NCI-H82 treated with DMSO at 0.1 percent for 48 hours (cell line): ENCODE data around the gene RHBDD1.

Experiments
- DNase-seq: peaks from one replicate; lab custom pipeline; 2025; ENCODE audit not compliant: unreplicated experiment; lab: John Stamatoyannopoulos, UW

Gene RHBDD1

DNA sequence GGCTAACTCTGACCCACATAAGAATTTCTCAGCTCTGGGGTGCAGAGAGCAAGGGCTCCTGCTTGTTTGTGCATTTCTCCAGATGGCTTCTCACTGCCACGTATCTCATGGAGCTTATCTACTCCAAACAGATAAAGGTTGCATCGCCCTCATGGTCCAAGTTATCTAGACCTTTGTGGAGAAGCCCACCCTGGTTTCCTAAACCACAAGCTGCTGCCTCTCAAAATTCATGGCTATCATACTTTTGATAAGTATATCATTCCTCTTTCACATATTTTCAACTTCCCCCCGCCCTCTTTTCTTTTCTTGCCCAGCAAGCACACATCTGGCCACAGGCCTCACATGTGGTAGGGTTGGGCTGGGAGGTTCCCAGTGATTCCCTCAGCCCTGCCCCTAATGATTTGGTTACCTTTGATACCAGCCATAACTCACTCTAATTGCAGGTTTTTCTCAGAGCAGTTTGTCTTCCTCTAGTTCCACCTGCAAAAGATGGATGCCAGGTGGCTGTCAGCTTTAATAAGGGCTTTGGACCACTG, 146.0 kb downstream of the RHBDD1 start:
- DNase-seq, result no peak

DNA sequence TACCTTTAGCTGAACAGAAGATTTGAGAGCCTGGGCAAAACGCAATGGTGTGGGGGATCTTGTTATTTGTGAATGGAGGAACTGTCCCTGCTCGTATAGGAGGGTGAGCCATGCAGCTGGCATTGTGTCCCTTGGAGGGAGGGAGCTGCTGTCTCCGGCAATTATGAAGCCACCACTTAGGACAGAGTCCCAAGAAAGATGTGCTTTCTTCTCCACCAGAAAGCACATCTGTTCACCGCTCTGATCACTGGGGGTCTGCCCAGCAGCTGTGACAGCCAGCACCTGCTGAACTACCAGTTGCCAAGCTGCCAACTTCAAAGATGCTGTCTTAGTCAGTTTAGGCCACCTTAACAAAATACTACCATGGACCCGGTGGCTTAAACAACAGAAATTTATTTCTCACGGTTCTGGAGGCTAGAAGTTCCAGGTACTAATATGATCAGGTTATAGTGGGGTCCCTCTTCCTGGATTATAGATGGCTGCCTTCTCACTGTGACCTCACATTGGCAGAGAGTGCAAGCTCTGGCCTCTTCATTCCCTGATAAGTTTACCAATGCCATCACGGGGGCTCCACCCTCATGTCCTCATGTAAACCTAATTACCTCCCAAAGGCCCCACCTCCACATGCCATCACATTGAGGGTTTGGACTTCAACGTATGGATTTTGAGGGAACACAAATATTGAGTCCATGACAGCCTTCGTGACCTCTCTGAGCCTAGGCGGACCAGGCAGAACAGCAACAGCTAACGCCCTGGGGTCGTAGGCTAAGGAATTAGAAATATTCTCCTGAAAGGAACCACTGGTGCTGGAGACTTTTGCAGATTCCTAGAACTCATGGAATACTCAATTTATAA, 148.3 kb downstream of the RHBDD1 start:
- no peak for DNase-seq

DNA sequence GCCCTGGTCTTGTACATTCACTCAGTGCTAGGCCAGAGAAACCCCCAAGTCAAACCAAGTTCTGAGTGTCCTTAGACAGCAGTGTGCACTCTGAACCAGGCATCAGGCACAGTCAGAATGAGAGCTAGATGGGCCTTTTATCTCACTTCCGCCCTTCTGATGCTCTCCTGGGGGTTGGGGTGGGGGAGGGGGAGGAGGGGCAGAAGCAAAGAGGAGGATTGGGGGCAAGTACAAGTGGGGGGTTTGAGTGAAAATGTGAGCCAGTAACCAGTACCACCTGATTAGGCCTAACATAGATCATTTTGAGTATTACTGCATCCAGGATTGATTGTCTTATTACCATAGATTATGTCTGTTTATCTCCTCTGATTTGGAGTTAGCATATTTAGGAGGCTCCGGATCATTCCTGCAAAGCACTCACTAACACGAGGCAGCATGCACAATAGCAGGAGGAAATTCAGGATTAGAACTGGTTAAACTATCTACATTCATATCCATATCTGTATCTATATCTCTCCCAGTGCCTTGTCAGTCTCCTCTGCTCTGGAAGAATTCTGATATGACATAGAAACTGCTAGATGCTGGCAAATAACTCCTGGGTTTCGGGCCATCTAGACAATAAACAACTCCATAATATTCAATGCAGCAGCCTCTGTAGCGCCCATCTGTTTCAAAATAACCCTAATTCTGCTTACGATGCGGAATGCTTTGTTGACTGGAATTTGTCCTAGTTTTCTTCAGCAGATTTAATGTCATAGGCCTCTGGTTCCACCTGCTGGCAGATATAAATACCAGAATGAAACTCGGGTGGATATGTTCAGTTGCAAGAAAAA, 149.1 kb downstream of the RHBDD1 start:
- peak; percentile 30 for DNase-seq

DNA sequence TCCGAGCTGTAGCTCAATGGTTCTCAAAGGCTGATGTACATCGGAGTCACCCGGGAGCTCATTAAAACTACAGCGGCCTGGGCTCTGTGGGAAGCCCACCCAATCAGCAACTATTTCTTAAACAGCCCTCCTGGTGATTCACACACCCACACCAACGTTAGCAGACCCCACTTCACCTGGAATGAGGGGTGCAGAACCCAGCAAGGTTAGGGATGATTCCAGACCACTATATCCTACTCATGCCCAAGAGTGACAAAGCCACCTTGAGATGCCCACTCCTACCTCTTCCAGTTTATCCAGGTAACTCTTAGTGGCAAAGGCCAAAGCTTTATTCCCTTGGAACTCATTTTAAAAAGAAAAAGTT, 149.7 kb downstream of the RHBDD1 start:
- DNase-seq, result no peak

DNA sequence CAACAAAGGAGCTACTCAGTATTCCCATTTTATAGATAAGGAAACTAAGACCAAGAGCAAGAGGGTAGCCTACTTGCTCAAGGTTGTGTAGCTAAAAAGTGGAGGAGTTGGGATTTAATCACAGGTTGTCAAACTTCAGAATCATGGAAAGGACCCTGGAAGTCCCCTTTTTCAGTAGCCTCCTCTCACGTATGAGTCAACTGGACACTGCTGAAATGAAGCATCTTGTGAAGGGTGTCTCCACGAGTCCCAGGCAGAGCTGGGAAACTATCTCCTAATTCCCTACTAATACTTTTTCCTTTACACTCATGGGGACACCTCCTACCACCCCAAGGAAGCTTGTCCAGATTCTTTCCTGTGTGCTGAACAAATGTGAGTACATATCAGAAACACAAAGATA, 155.8 kb downstream of the RHBDD1 start:
- DNase-seq, result no peak

DNA sequence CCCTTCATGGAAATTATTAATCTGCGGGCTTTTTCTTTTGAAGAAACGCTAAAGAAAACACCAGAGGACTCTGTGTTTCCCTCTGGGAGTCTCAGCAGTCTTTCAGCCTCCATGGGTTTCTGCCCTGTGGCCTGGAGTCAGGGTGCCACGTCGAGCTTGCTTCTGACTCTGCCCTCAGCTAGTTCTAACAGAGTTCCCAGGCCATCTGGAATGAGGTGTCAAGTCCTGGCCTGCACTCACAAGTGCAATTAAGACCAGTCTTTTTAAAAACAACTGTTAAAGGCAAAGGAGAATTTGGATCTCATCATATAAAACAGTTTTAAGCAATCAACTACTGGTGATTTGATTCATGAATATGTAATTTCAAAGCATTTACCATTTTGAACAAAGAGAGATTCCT, 157.3 kb downstream of the RHBDD1 start:
- DNase-seq, result no peak

DNA sequence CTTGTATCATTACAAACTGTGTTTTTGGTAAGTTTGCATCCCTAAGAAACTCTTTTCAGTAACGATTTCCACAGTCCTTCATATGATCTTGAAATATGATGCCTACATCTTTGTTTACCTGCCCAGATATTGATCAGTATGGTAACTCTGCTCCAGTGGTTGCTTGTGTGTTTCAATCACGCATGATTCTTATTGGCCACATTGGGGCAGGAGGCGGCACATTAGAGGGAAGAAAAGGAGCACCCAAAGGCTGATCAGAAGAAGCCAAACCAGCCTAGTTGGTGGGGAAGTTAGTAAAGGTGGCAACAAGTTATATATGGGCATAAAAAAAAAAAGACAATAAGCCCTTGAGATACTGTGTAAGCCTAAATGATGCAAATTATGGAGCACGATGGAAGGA, 158.9 kb downstream of the RHBDD1 start:
- DNase-seq, result no peak

DNA sequence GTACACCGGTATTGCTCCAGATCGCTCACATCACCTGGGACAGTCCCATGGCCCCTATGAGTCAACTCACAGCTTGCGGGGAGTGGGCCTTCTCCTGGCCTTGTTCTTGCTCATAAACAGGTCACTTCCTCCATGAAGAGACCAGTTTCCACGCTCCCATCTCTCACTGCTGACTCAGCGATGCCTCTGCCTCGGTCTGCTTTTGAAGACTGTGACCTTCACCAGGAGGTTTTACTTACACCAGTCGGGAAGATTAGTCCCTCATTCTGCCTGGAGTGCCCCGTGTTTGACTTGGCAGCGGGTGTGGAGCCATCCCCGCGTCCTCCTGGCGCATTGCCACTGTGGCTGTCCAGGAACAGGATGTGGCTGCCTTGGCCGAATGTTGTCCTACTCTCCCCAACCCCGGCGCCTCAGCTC, 159.8 kb downstream of the RHBDD1 start:
- no peak for DNase-seq

DNA sequence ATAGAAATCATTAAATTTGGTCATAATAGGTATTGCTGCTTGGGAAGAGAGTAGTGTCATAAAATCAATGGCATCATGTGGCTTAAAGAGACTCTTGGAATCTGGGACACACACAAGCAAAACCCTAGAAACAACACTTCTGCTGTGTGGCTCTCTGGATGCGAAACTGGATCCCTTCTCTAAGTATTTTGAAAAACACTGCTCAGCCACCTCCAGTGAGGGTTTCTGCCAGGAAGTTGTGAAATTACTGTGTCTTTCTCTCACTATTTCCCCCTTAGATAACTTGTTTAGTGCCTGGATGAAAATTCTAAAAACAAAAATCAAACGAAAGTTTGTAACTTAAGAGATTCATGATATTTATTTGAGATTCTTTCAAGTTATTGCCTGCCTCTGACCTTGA, 163.8 kb downstream of the RHBDD1 start:
- no peak for DNase-seq

DNA sequence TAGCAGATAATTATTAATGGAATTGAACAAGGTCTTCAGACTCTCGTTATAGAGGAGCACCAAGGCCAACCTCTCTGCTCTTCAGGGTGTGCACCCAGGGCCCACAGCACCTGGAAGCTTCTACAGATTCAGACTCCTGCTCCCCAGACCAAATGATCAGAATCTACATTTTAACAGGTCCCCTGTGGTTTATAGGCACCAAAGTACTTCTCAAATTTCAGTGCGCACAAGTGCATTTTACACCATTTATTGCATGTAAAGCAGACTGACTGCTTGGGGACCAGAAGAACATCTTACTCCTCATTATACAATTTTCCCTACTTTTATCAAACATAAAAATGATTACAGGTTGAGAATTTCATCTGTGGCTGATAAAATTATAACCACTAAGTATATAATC, 164.3 kb downstream of the RHBDD1 start:
- DNase-seq, result no peak

DNA sequence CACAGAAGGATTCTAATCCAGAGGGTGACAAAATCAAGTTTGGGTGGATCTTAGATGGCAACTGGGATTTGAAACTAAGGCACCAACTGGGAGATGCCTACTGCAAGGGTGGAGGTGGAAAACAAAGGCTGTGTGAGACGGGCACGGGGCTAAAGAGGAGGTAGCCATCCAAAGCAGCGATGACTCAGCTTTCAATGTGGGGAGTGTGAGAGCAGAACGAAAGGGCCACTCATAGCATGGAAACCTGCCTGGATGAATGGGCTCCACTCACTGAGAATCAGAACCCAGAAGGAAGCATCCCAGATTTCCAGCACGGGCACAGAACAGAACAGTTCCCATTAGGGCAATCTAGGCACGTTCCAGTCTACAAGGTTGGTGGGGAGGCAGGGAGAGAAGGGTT, 168.6 kb downstream of the RHBDD1 start:
- DNase-seq, result no peak

DNA sequence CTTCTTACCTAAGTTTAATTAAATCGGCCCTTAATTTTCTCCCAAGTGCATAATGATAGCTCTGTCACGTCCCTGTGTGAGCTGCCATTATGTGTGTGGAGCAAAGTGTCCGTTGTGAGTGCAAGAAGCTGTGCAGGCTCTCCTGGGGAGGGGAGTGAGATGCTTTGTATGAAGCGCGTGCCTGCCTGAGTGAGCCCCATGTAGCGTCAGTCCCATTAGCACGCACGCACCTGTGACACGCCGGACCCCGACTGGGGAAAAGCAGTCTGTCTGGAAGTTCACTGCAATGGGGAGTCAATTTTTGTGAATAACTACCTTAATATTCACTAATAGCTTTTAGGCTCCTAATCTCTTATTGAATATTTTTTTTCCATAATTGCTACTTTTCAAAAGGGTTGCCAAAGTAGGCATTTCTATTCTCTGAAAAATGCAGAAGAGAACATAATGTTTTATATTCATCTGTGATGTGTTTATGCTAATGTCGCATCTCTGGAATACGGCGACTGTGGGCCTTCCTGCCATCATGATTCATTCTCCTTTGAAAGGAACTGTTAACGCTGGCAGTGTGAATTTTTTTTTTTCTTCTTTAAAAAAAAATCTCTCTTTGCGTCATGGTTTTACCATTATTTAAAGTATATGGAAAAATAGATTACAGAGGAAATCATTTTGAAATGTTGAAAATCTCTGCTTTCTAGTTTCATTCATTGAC, 170.5 kb downstream of the RHBDD1 start:
- DNase-seq, result no peak

DNA sequence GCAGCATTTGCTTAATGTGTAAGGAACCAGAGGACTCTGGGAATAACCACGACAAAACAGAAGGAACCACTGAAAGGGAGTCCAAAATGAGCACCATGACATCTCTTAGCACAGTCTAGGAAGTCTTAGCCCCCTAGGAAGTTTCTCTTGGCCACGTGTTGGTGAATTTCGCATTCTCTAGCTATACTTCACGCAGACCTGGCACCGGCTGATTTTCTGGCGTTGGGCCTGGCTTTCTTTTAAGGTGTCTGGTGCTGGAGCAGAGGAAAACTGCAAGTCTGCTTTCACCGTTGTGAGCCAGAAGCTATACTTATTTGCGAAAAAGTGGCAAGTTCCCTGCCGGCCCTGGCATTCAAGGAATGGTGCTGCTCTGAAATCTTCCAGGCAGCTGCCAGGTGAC, 171.3 kb downstream of the RHBDD1 start:
- DNase-seq, result no peak

DNA sequence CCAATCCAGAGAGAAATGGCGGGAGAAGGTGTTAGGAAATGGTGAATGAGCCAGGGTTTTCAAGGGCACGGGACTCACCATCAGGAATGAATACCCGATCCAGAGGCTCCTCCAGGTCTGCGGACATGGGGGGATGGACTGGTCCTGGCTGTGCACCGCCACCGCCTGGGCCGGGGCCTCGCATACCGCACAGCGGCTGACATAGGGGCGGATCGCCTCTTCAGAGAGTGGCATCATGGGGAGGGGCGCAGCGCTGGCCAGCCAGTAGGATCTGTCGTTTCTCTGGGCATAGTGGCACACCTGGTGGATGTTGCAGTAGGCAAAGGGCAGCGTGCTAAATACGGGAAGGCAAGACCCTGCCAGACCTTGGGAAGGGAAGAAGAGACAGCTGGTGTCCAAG, 172.1 kb downstream of the RHBDD1 start:
- no peak for DNase-seq

DNA sequence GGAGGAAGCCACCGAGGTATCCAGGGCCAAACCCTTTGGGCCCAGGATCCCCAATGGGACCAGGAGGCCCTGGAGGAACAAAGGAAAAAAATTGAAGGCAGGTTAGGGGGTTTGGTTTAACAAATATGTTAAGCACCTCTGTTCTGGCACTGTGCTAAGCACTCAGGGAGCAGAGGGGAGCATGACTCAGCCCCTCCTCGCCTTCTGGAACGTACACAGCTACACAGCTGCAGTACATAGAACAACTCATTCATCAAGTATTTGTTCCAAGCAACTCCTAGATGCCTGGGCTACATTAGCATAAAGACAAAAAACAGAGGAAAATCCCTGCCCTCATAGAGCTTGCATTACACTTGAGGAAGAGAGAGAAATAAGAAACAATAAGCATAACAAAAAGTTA, 174.6 kb downstream of the RHBDD1 start:
- no peak for DNase-seq

DNA sequence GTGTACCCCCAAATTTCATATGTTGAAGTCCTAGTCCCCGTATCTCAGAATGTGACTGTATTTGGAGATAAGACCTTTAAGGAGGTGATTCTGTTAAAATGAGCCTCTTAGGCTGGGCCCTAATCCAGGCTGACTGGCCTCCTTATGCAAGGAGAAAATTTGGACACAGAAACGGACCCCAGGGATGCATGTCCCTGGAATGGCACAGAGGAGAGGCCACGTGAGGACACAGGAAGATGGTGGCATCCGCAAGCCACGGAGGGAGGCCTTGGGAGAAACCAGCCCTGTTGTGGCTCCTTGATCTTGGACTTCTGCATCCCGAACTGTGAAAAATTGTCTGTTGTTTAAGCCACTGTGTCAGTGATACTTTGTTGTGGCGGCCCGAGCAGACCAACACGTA, 177.5 kb downstream of the RHBDD1 start:
- DNase-seq, result no peak

DNA sequence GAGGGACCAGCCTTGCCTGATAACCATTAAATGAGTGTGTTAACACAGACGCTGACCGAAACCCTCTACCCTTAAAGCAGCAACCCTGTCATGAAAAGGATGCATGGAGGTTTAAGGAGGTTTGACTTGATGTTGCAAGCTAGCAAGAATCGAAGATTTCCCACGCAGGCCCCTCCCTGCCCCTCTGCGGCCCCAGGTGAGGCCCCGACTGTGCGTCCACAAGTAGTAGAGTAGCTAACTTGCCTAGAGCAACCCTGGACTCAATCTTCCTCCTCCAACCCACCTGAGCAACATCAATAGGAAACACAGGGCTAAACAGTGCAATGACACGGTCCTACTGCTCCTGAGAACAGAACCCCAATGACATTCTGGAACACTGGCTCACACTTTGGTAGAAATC, 178.0 kb downstream of the RHBDD1 start:
- no peak for DNase-seq

DNA sequence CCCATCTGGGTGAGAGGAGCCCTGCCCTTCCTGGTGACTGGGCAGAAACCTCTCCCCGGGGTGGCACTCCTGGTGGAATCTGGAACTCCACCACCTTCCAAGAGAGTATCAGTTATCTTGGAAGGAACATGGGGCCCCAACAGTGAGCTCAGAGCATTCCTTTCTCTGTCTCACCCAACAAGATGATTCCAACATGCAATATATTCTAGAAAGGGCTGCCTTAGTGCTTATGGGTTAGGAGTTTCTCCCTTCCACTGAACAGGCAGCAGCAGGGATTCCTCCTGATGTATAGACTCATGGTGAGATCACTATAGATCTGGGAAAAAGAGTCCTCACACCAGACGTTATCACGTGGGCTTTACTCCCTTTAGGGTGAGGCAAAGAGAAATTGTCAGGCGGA, 181.0 kb downstream of the RHBDD1 start:
- DNase-seq, result no peak

DNA sequence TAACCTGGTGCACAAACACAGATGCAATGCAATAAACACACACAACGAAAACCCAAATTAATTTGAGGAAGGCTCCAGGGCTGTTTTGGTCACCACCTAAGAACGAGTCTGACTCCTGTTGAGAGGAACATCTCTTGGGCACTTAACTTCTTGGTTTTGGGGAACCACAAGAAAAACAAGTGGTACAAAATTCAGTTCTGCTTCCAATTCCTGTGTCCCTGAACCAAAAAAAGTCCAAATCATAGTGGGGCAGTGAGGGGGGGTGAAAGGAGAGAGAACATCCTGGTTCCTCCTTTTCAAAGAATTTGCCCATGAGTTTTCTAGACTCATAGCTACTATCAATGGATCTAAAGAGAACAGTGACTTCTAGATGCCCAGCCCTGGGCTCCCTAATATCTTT, 184.6 kb downstream of the RHBDD1 start:
- DNase-seq, result no peak

DNA sequence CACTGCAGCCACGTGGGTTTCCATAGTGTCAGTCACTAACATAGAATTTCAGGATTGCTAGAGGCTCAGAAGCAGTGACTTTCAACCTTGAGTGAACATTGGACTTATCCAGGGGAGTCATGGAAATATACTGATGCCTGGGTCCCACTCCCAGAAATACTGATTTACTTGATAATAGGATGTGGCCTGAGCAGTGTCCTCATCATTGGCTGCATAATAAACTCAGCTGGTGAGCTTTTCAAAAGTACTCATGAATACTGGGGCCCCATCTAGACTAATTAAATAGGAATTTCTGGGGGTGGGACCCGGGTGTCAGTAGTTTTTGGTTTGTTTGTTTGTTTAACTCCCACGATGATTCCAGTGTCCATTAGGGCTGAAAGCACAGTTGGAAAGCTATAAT, 186.8 kb downstream of the RHBDD1 start:
- DNase-seq, result no peak

DNA sequence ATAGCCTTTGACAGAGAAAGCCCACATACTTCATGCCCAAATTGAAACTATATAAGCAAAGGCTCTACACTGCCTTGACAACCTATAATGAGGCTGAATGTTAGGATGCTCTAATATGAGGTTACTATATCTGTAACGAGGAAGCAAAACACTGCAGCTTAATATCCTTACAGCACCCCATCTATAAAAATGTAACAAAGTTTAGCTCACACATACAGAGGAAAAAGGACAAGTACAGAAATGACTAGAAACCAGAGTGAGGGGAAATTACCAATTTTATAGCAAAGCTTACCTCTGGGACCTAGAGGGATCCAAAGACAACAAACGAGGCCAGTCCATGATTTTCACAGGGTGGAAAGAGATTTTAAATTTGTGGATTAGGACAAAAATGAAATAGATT, 189.7 kb downstream of the RHBDD1 start:
- DNase-seq, result no peak
